Heart right ventricle (tissue), 16 donors: Measurements from ENCODE around the gene RPLP2. TPM values are rescaled to one million over a fixed set of nuclear protein-coding genes. Genes with fewer than 3 reads are reported as not detected.

Experiments
- ATAC-seq, 8 donors: fragments of 200-7000 bp; cut with Tn5 transposase; one replicate each; pipeline ENCODE4 v1.9.1; 2020; ENCODE audit warnings: mild to moderate bottlenecking in 8 of 8, moderate library complexity in 8 of 8, moderate number of reproducible peaks in 1 of 8
- DNase-seq, 2 donors: peaks; one replicate each; pipeline ENCODE4 v3.0.0-alpha.2; 2020
- H3K27ac ChIP-seq, 10 donors: fragments of 200-600 bp; sonication (generic) in 2 of 10; one replicate each; pipeline versions ENCODE4 v1.5.0 to v1.8.0; 2020 to 2022; ENCODE audit warnings: mild to moderate bottlenecking in 3 of 10
- H3K27me3 ChIP-seq, 7 donors: fragments of 200-600 bp; one replicate each; pipeline ENCODE4 v1.8.0; 2021 to 2022; ENCODE audit warnings: mild to moderate bottlenecking in 2 of 7
- H3K36me3 ChIP-seq, 9 donors: fragments of 200-600 bp; sonication (generic) in 1 of 9; one replicate each; pipeline versions ENCODE4 v1.5.0 to v1.8.0; 2020 to 2022; ENCODE audit warnings: mild to moderate bottlenecking in 2 of 9
- H3K4me1 ChIP-seq, 9 donors: fragments of 200-600 bp; sonication (generic) in 1 of 9; one replicate each; pipeline versions ENCODE4 v1.5.0 to v1.8.0; 2020 to 2022; ENCODE audit warnings: mild to moderate bottlenecking in 4 of 9
- H3K4me3 ChIP-seq, 10 donors: fragments of 200-600 bp; sonication (generic) in 2 of 10; one replicate each; pipeline versions ENCODE4 v1.5.0 to v1.8.0; 2020 to 2022; ENCODE audit warnings: mild to moderate bottlenecking in 7 of 10, moderate library complexity in 2 of 10
- H3K9me3 ChIP-seq, 11 donors: fragments of 200-600 bp in 10 of 11; sonication (generic) in 2 of 11; one replicate each; pipeline versions ENCODE4 v1.5.0 to v1.8.0; 2013 to 2022; ENCODE audit warnings: mild to moderate bottlenecking in 2 of 11, control low read depth in 1 of 11, moderate library complexity in 1 of 11
- WGBS, 2 donors: extraction: QIAGEN DNeasy Blood & Tissue Kit; methylation state at CpG; one replicate each; pipeline ENCODE4 v1.1.7; 2013; ENCODE audit warnings: inconsistent platforms in 1 of 2; 5-methylcytosine and 5-hydroxymethylcytosine counted together
- intact Hi-C, 10 donors: fragments of 100-400 bp; cut with DNase I; formaldehyde crosslinking; loops; one replicate each; pipeline versions ENCODE4 v1.11.1 to v1.14.2; 2022
- polyA plus RNA-seq, 2 donors: library from polyadenylated mRNA; stranded (reverse); fragments of 200-250 nt; gene quantifications; one replicate each; pipeline ENCODE4 v1.2.3, GENCODE V29; 2013
- total RNA-seq, 10 donors: library from RNA; stranded (reverse); fragmentation: NEBNext Ultra II Directional in 3 of 10; extraction: Animal tissue kit (Norgen Biotek cat#: 25700) in 3 of 10; gene quantifications; one replicate each; pipeline versions ENCODE4 v1.2.1 to v1.2.4, GENCODE V29; 2021 to 2023
- TF ChIP-seq, protein P1 (sequence below), 9 donors: fragments of 200-600 bp; sonication (generic) in 2 of 9; IDR thresholded peaks; one replicate each; pipeline versions ENCODE4 v1.5.0 to v1.8.0; 2021 to 2022; ENCODE audit warnings: antibody characterized with exemption in 9 of 9, mild to moderate bottlenecking in 5 of 9, moderate library complexity in 1 of 9
- donor health status: Arrhythmogenic right ventricular cardiomyopathy.
- donor health status: ischemic (EF 13 %, LVEDD 7.1; RV severe dilation, severe dysfunction).
- donor health status: healthy with polysubstance abuse.
- donor health status: DM: no; HTN: yes; CAD: no.
- donor health status: DM: no; HTN: no; CAD: no.
- donor health status: ischemic (EF 25% LVEDD 6.9; RV normal size, moderate dysfunction).
- donor health status: ischemic (EF 25% LVEDD 5.7; RV mildly dilated, moderate dysfunction).
- donor health status: healthy.
- donor health status: DM: yes; HTN: yes; CAD: no.
- donor health status: Ischemic cardiomyopathy.
- donor health status: ischemic (EF 35%, LVEDD 5.7; RV mildly dilated, moderate dysfunction).
- donor health status: nonischemic (EF 11% LVEDD 7.7; RV severe dilation, severe dysfunction).
- donor health status: DM: yes; HTN: yes; CAD: no.
- donor health status: PGD.
- donor health status: ischemic (EF 29% LVEDD 5.4; RV normal size, mild dysfunction).
- donor health status: nonischemic (EF 23%, LVEDD 6.1; RV moderate dilation, normal function).

RPLP2 gene
- total and polyA plus RNA-seq, 12 donors: 765 to 1,699 (median 918) TPM

GRCh38 chr11:804599-804964, 5.2 kb upstream of the RPLP2 start:
- DNase-seq: no peak
- ATAC-seq: no peak
- no peaks in the 10 kb centered on the region for H3K27me3 ChIP-seq
- peaks cover 0 to 35% (median 5%) of the 10 kb centered on the region in 9 donors for H3K36me3 ChIP-seq
- no peaks in the 10 kb centered on the region for H3K9me3 ChIP-seq
- 5 to 7% methylated on average over 15 to 18 of the region's 18 CpGs for WGBS, 2 donors
- H3K4me3 ChIP-seq: peak overlapping the region; percentile 36 to 85 (median 64)
- intact Hi-C loops: no loop called here
- TF ChIP-seq, protein P1, sequence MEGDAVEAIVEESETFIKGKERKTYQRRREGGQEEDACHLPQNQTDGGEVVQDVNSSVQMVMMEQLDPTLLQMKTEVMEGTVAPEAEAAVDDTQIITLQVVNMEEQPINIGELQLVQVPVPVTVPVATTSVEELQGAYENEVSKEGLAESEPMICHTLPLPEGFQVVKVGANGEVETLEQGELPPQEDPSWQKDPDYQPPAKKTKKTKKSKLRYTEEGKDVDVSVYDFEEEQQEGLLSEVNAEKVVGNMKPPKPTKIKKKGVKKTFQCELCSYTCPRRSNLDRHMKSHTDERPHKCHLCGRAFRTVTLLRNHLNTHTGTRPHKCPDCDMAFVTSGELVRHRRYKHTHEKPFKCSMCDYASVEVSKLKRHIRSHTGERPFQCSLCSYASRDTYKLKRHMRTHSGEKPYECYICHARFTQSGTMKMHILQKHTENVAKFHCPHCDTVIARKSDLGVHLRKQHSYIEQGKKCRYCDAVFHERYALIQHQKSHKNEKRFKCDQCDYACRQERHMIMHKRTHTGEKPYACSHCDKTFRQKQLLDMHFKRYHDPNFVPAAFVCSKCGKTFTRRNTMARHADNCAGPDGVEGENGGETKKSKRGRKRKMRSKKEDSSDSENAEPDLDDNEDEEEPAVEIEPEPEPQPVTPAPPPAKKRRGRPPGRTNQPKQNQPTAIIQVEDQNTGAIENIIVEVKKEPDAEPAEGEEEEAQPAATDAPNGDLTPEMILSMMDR (IDR thresholded peaks at IDR 0.05): no peak
- H3K4me1 ChIP-seq: peaks cover 10 to 43% (median 30%) of the 10 kb centered on the region in 9 donors
- peak overlapping the region; percentile 85 to 98 (median 94) for H3K27ac ChIP-seq

DNA sequence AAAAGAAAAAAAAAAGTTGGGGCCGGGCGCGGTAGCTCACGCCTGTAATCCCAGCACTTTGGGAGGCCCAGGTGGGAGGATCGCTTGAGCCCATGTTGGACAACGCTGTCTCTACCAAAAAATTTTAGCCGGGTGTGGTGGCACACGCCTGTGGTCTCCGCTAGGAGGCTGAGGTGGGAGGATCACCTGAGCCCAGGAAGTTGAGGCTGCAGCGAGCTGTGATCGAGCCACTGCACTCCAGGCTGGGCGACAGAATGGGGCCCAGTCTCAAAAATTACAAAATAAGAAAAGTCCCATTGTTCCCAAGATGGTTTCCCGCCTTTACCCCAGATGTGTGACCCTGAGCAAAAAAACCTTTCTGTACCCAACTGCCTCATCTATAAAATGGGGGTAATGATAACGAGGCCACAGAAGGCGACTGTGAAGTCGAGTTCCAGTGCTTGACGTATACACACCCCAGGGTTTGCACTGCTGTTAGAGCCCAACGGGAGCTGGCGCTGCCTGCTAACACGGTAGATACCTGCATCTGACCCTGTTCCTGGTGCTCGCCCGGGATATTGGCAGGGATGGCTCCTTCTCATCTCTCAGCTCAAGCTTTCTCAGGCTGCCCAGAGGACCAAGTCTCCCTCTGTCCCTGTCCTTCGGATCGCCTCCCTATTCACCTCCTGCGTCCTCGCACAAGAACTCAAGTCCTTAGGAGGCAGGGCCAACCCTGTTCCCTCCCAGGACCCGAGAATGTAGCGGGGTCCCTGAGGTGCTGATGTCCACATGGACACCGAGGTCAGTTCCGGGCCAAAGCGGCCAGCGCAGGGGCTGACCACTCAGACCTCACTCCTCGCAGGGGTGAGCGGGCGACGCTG, 1.1 kb upstream of the RPLP2 start:
- DNase-seq: no peak
- H3K9me3 ChIP-seq: no peaks in the 10 kb centered on the region
- TF ChIP-seq, protein P1 (IDR thresholded peaks at IDR 0.05): no peak
- no peaks in the 10 kb centered on the region for H3K27me3 ChIP-seq
- H3K4me3 ChIP-seq: peak overlapping the region; percentile 47 to 99 (median 92)
- intact Hi-C loops: loop anchor here in 4 of 10 donors (2.0 to 5.0 kb wide), 2 partner anchors 34 kb away; partner anchors contain the start of genes POLR2L (in 4 of the 4) and TSPAN4 (in 4 of the 4)
- ATAC-seq: peak in 1 of 8 donors; percentile 72
- H3K27ac ChIP-seq: peak overlapping the region; percentile 92 to 99 (median 96)
- H3K4me1 ChIP-seq: peaks cover 14 to 57% (median 44%) of the 10 kb centered on the region in 9 donors
- 30 to 32% methylated on average over 36 of the region's 36 CpGs for WGBS, 2 donors
- peaks cover 0 to 29% (median 23%) of the 10 kb centered on the region in 9 donors for H3K36me3 ChIP-seq

- DNase-seq (no peak), ATAC-seq (peak in 1 of 8 donors; percentile 1)
- H3K4me3 ChIP-seq: peak overlapping the region; percentile 47 to 99 (median 92)
- peaks cover 0 to 39% (median 23%) of the 10 kb centered on the region in 9 donors for H3K36me3 ChIP-seq
- 0% methylated on average over 55 of the region's 55 CpGs for WGBS, 2 donors
- intact Hi-C loops: no loop called here
- peaks cover 4 to 43% (median 31%) of the 10 kb centered on the region in 9 donors for H3K4me1 ChIP-seq
- TF ChIP-seq, protein P1 (IDR thresholded peaks at IDR 0.05): peak in 1 of 9 donors; percentile 15
- H3K9me3 ChIP-seq: no peaks in the 10 kb centered on the region
- peak overlapping the region; percentile 92 to 99 (median 96) for H3K27ac ChIP-seq
- H3K27me3 ChIP-seq: no peaks in the 10 kb centered on the region
Observed at GRCh38 chr11:810040-810567, 337 bp downstream of the RPLP2 start.

- Histone ChIP-seq H3K36me3 (peaks cover 0 to 44% (median 23%) of the 10 kb centered on the region in 9 donors), H3K27me3 (no peaks in the 10 kb centered on the region), H3K4me3 (peak overlapping the region in 4 of 10 donors; percentile 8 to 99 (median 94)), H3K4me1 (peaks cover 4 to 35% (median 28%) of the 10 kb centered on the region in 9 donors), H3K9me3 (no peaks in the 10 kb centered on the region), H3K27ac (peak overlapping the region in 1 of 10 donors; percentile 96)
- ATAC-seq (no peak), DNase-seq (no peak)
- TF ChIP-seq, protein P1 (IDR thresholded peaks at IDR 0.05): peak in 3 of 9 donors; percentile 18 to 27 (median 20)
- WGBS, 2 donors: 60 to 66% methylated on average over 14 of the region's 14 CpGs
- intact Hi-C loops: no loop called here
Observed at GRCh38 chr11:811446-812245, 1.9 kb downstream of the RPLP2 start.
